IMR-90 (cell line): ENCODE measurements around the gene RUNX2. TPM values are rescaled to one million over a fixed set of nuclear protein-coding genes. Genes with fewer than 3 reads are reported as not detected.

Source experiments
- ATAC-seq: fragments of 200-7000 bp; cut with Tn5 transposase; 2 replicates; pipeline ENCODE4 v1.9.1; 2020; ENCODE audit warnings: low read depth, mild to moderate bottlenecking, moderate library complexity
- BruUV-seq: library from RNA; stranded (reverse); fragments of 400-500 nt; replicated peaks from 2 replicates; lab custom pipeline; 2021; lab: Mats Ljungman, UMichigan
- CTCF ChIA-PET: fragments of 300-600 bp; formaldehyde crosslinking; extraction: SDS; loops from one replicate; lab custom pipeline; 2021; ENCODE audit warnings: antibody characterized with exemption; lab: Yijun Ruan, JAX
- POLR2A ChIA-PET: fragments of 300-600 bp; sonication (Branson Sonifier 250); formaldehyde crosslinking; loops from one replicate; lab custom pipeline; 2022; ENCODE audit warnings: antibody characterized with exemption; ENCODE audit not compliant: unreplicated experiment; lab: Charles Lee
- DNase-seq: peaks from one replicate; pipeline ENCODE4 v3.0.0; 2013
- H2AFZ ChIP-seq: replicated peaks from 2 replicates; pipeline ENCODE3; 2013; ENCODE audit warnings: low read length, mild to moderate bottlenecking; ENCODE audit not compliant: poor library complexity
- H2AK5ac ChIP-seq: 2 replicates; pipeline ENCODE4 v1.6.1; 2013; ENCODE audit warnings: low read depth, low read length, inconsistent platforms
- H2AK9ac ChIP-seq: replicated peaks from 2 replicates; pipeline ENCODE3; 2013; ENCODE audit warnings: mild to moderate bottlenecking, low read depth, low read length, moderate library complexity; ENCODE audit not compliant: poor library complexity
- H2BK120ac ChIP-seq: 2 replicates; pipeline ENCODE4 v1.6.1; 2013; ENCODE audit warnings: low read depth, low read length, inconsistent platforms
- H2BK15ac ChIP-seq: 3 replicates; pipeline ENCODE4 v1.6.1; 2013; ENCODE audit warnings: low read depth, low read length, inconsistent platforms
- H2BK20ac ChIP-seq: 2 replicates; pipeline ENCODE4 v1.6.1; 2013; ENCODE audit warnings: low read depth, mild to moderate bottlenecking, inconsistent platforms, low read length, moderate library complexity
- H2BK5ac ChIP-seq: 2 replicates; pipeline ENCODE4 v1.6.1; 2013; ENCODE audit warnings: mild to moderate bottlenecking, low read depth, low read length, inconsistent platforms; ENCODE audit not compliant: poor library complexity, severe bottlenecking
- H3K14ac ChIP-seq: replicated peaks from 2 replicates; pipeline ENCODE4 v1.6.1; 2013; ENCODE audit warnings: low read depth, low read length, inconsistent platforms
- H3K18ac ChIP-seq: 2 replicates; pipeline ENCODE4 v1.6.1; 2013; ENCODE audit warnings: low read depth, low read length, control low read depth
- H3K23ac ChIP-seq: 2 replicates; pipeline ENCODE4 v1.6.1; 2013; ENCODE audit warnings: low read depth, low read length, inconsistent platforms
- H3K27ac ChIP-seq: 2 replicates; pipeline ENCODE4 v1.5.1; 2013; ENCODE audit warnings: mild to moderate bottlenecking, control low read depth, low read length; ENCODE audit not compliant: insufficient read depth
- H3K27me3 ChIP-seq: 2 replicates; pipeline ENCODE4 v1.6.1; 2013; ENCODE audit warnings: low read length; ENCODE audit not compliant: control insufficient read depth, insufficient read depth
- H3K36me3 ChIP-seq: 2 replicates; pipeline ENCODE4 v1.6.1; 2013; ENCODE audit warnings: low read length, mixed read lengths; ENCODE audit not compliant: control insufficient read depth, insufficient read depth
- H3K4ac ChIP-seq: 2 replicates; pipeline ENCODE4 v1.6.1; 2013; ENCODE audit warnings: low read depth, low read length, inconsistent platforms
- H3K4me1 ChIP-seq: 2 replicates; pipeline ENCODE4 v1.6.1; 2013; ENCODE audit warnings: low read length, mixed read lengths; ENCODE audit not compliant: control insufficient read depth, insufficient read depth
- H3K4me2 ChIP-seq: 2 replicates; pipeline ENCODE4 v1.6.1; 2013; ENCODE audit warnings: low read depth, mild to moderate bottlenecking, control low read depth, low read length, moderate library complexity
- H3K4me3 ChIP-seq: 2 replicates; pipeline ENCODE4 v1.5.1; 2013; ENCODE audit warnings: low read depth, mild to moderate bottlenecking, control low read depth, low read length, moderate library complexity; ENCODE audit not compliant: insufficient read depth
- H3K56ac ChIP-seq: 2 replicates; pipeline ENCODE4 v1.6.1; 2013; ENCODE audit warnings: low read length, inconsistent platforms; ENCODE audit not compliant: insufficient read depth; ENCODE audit errors: extremely low read depth
- H3K79me1 ChIP-seq, 2 experiments: 2 replicates each; pipeline ENCODE4 v1.6.1; 2013; ENCODE audit warnings: low read length in 2 of 2, inconsistent platforms in 1 of 2, low read depth in 1 of 2
- H3K9ac ChIP-seq: 2 replicates; pipeline ENCODE4 v1.6.1; 2013; ENCODE audit warnings: low read depth, low read length, control low read depth
- H3K9me1 ChIP-seq: 2 replicates; pipeline ENCODE4 v1.6.1; 2013; ENCODE audit warnings: low read length, inconsistent platforms; ENCODE audit not compliant: insufficient read depth
- H3K9me3 ChIP-seq: 2 replicates; pipeline ENCODE4 v1.6.1; 2013; ENCODE audit warnings: low read length; ENCODE audit not compliant: control insufficient read depth, insufficient read depth
- H4K20me1 ChIP-seq: 2 replicates; pipeline ENCODE4 v1.6.1; 2013; ENCODE audit warnings: low read length, inconsistent platforms; ENCODE audit not compliant: insufficient read depth
- H4K5ac ChIP-seq: 2 replicates; pipeline ENCODE4 v1.6.1; 2013; ENCODE audit warnings: mild to moderate bottlenecking, low read depth, low read length, control low read depth
- H4K8ac ChIP-seq, 2 experiments: 2 replicates each; pipeline ENCODE4 v1.6.1; 2013; ENCODE audit warnings: low read depth in 2 of 2, low read length in 2 of 2, control low read depth in 1 of 2, inconsistent platforms in 1 of 2
- H4K91ac ChIP-seq: 2 replicates; pipeline ENCODE4 v1.6.1; 2013; ENCODE audit warnings: low read depth, low read length, inconsistent platforms; ENCODE audit not compliant: insufficient read depth
- MAFK ChIP-seq: IDR thresholded peaks from 2 replicates; pipeline ENCODE4 v1.6.1; 2012; ENCODE audit warnings: low read depth, low read length, improper control_type of control experiment
- RFX5 ChIP-seq: IDR thresholded peaks from 2 replicates; pipeline ENCODE4 v1.8.0; 2012; ENCODE audit warnings: low read depth, mild to moderate bottlenecking, low read length, moderate library complexity
- WGBS, 2 experiments: methylation state at CpG; one replicate each; pipeline versions ENCODE4 v1.1.5 to v1.1.7; 2013; ENCODE audit warnings: missing lambda C conversion rate in 2 of 2; ENCODE audit not compliant: insufficient read length in 1 of 2; ENCODE audit errors: extremely low coverage in 2 of 2; 5-methylcytosine and 5-hydroxymethylcytosine counted together
- dilution Hi-C: fragments of 300-500 bp; cut with HindIII; formaldehyde crosslinking; loops from one replicate; pipeline ENCODE4 v1.14.3; 2018; ENCODE audit warnings: low sequenced_read_pairs; ENCODE audit not compliant: unreplicated experiment
- in situ Hi-C: fragments of 300-500 bp; cut with MboI; formaldehyde crosslinking; loops from 3 replicates; pipeline ENCODE4 v1.14.3; 2019; ENCODE audit warnings: low sequenced_read_pairs, inconsistent platforms, mixed read lengths
- intact Hi-C: fragments of 100-400 bp; cut with micrococcal nuclease; formaldehyde crosslinking; loops from 2 replicates; pipeline ENCODE4 v1.10.0; 2022
- polyA plus RNA-seq, 3 experiments: library from polyadenylated mRNA; depleted of rRNA; stranded (reverse); fragments of >200 nt; gene quantifications; 2 replicates each; pipeline ENCODE4 v1.2.3, GENCODE V29; 2012; ENCODE audit warnings: low replicate concordance in 1 of 3
- total RNA-seq: library from RNA; depleted of rRNA; stranded (reverse); fragments of >200 nt; gene quantifications from 2 replicates; pipeline ENCODE4 v1.2.3, GENCODE V29; 2012
- TF ChIP-seq, protein P1 (sequence below): conservative IDR thresholded peaks from 2 replicates; pipeline ENCODE4 v1.5.1; 2012; ENCODE audit warnings: mild to moderate bottlenecking, low read depth, low read length, improper control_type of control experiment

Gene RUNX2
- total and polyA plus RNA-seq, 2 of the 4 experiments (the other 2 are of a cell fraction) = 2.3 to 4.7 TPM

DNA sequence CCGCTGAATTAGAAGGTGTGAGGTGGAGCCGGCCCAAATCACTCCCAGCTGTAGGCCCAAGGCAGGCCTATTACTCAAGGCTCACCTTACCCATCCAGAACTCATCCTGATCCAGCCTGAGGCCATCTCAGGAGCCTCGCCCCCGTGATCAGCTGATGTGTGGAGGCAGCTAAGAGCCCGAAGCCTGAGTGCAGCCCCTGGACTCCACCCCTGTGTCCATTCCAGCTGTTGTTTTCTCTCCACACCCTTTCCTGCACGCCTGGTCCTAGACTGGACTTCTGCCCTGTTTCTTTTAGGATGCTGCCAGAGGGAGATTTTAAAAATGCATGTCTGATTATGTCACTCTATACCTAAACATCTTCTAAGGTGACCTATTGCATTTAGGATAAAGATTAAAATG is 174.3 kb downstream of the RUNX2 start:
- WGBS, 2 experiments = no CpG with 5 or more reads among the region's 6 CpGs
- H3K9ac ChIP-seq = no peak overlapping the region
- no peak overlapping the region for H2BK20ac ChIP-seq
- H2AFZ ChIP-seq = no peak overlapping the region
- BruUV-seq = no TSS peak
- H4K8ac ChIP-seq = no peak overlapping the region
- 0 out of 2 replicates have a peak, but pooled peaks cover 3% of the 10 kb centered on the region for H3K36me3 ChIP-seq
- H2BK120ac ChIP-seq = no peak overlapping the region
- no peaks in the 10 kb centered on the region for H4K20me1 ChIP-seq
- peak overlapping the region; percentile 13; the same call in 1 of the 2 replicates for H3K4ac ChIP-seq
- H3K18ac ChIP-seq = no peak overlapping the region
- POLR2A ChIA-PET = no interaction called here
- no peak overlapping the region for H2BK5ac ChIP-seq
- H4K91ac ChIP-seq = no peak overlapping the region; the same call in 1 of the 2 replicates
- peak overlapping the region; percentile 8; the same call in 1 of the 2 replicates for H3K23ac ChIP-seq
- CTCF ChIA-PET = no interaction called here
- intact Hi-C loops (loop anchor here (10.0 kb wide), 1 partner anchor 292 kb away; no protein-coding TSS in a partner anchor), in situ Hi-C loops (no loop called here), dilution Hi-C loops (no loop called here)
- no peak for DNase-seq
- no peak overlapping the region for H3K27ac ChIP-seq
- H3K4me1 ChIP-seq = peaks cover 12% of the 10 kb centered on the region
- H3K9me1 ChIP-seq = peaks cover 20% of the 10 kb centered on the region
- H3K4me2 ChIP-seq = no peak overlapping the region
- no peak overlapping the region for H3K4me3 ChIP-seq
- H3K27me3 ChIP-seq = no peaks in the 10 kb centered on the region
- H3K79me1 ChIP-seq = peaks cover 0 to 47% of the 10 kb centered on the region in 2 experiments; a peak in 2 of 4 replicates
- no peak for ATAC-seq
- H2BK15ac ChIP-seq = 0 out of 3 replicates have a peak overlapping the region, but pooled peaks have one; percentile 5
- no peak overlapping the region for H3K56ac ChIP-seq
- no peak overlapping the region for H4K5ac ChIP-seq
- 0 out of 2 replicates have a peak overlapping the region, but pooled peaks have one; percentile 16 for H2AK5ac ChIP-seq
- TF ChIP-seq RFX5 (no peak), MAFK (no peak)
- TF ChIP-seq, protein P1, sequence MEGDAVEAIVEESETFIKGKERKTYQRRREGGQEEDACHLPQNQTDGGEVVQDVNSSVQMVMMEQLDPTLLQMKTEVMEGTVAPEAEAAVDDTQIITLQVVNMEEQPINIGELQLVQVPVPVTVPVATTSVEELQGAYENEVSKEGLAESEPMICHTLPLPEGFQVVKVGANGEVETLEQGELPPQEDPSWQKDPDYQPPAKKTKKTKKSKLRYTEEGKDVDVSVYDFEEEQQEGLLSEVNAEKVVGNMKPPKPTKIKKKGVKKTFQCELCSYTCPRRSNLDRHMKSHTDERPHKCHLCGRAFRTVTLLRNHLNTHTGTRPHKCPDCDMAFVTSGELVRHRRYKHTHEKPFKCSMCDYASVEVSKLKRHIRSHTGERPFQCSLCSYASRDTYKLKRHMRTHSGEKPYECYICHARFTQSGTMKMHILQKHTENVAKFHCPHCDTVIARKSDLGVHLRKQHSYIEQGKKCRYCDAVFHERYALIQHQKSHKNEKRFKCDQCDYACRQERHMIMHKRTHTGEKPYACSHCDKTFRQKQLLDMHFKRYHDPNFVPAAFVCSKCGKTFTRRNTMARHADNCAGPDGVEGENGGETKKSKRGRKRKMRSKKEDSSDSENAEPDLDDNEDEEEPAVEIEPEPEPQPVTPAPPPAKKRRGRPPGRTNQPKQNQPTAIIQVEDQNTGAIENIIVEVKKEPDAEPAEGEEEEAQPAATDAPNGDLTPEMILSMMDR = no peak
- H3K9me3 ChIP-seq = no peaks in the 10 kb centered on the region
- no peak overlapping the region for H2AK9ac ChIP-seq
- peak overlapping the region; percentile 32 for H3K14ac ChIP-seq
